Measurements from ENCODE around the gene GABBR2.

- TF ChIP-seq, protein P1, sequence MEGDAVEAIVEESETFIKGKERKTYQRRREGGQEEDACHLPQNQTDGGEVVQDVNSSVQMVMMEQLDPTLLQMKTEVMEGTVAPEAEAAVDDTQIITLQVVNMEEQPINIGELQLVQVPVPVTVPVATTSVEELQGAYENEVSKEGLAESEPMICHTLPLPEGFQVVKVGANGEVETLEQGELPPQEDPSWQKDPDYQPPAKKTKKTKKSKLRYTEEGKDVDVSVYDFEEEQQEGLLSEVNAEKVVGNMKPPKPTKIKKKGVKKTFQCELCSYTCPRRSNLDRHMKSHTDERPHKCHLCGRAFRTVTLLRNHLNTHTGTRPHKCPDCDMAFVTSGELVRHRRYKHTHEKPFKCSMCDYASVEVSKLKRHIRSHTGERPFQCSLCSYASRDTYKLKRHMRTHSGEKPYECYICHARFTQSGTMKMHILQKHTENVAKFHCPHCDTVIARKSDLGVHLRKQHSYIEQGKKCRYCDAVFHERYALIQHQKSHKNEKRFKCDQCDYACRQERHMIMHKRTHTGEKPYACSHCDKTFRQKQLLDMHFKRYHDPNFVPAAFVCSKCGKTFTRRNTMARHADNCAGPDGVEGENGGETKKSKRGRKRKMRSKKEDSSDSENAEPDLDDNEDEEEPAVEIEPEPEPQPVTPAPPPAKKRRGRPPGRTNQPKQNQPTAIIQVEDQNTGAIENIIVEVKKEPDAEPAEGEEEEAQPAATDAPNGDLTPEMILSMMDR (IDR thresholded peaks at IDR 0.05) = no peak
- TF ChIP-seq POLR2A (IDR thresholded peaks at IDR 0.05) = no peak
Observed at GRCh38 chr9:98547606-98548005, 161.1 kb downstream of the GABBR2 start.

Measured in uterus (tissue), 2 donors.